GM12872 (cell line): ENCODE results near the gene LETMD1.

ENCODE experiments used
- CTCF ChIP-seq: IDR thresholded peaks from 3 replicates; pipeline ENCODE4 v1.5.1; 2011; ENCODE audit warnings: low read depth, mild to moderate bottlenecking, low read length, moderate library complexity; ENCODE audit not compliant: insufficient read depth

Gene LETMD1

DNA sequence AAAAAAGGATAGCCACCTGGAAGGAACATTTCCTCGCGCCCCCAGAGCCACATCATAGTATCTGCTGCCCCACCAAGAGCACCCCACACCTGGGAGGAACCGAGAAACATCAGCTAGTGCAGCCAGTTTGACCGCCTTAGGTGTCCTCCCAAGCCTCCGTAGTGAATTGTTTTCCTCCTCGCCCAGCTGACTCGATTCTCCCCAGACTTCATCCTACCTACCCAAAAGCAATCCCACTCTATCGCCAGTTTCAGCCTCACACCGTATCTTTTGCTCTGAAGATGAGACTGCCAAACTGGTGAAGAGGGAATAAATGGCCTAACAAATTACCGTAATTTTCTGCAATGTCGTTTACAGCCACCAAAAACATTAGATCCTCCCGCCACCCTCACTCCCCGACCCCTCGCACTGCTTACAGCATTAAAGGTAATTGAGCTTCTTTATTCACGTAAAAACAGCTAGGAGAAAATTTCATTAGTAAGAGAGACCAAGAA lies 20.7 kb upstream of the LETMD1 start:
- no peak for TF ChIP-seq CTCF

- peak; percentile 29; the same call in 1 of the 3 replicates for TF ChIP-seq CTCF
These were observed 19.9 kb upstream of the LETMD1 start for GRCh38 chr12:51028126-51028812.

DNA sequence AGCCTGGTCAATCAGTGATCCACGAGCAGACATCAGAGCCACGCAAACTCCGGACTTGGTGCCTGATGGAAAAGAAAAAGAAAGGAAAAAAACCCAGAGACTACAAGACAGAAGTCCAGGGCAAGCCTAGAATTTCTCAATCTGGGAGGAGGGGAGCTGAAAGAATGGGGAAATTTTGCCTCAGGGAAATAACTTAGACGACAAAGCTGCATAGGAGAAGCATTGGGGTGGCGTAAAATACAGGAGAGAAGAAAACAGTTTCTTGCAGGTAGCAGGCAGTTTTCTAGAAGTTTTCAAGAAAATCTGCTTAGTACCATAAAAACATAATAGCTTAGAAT lies 19.3 kb upstream of the LETMD1 start:
- TF ChIP-seq CTCF: no peak

- TF ChIP-seq CTCF: no peak
These were observed 15.1 kb upstream of the LETMD1 start for GRCh38 chr12:51033048-51033447.

DNA sequence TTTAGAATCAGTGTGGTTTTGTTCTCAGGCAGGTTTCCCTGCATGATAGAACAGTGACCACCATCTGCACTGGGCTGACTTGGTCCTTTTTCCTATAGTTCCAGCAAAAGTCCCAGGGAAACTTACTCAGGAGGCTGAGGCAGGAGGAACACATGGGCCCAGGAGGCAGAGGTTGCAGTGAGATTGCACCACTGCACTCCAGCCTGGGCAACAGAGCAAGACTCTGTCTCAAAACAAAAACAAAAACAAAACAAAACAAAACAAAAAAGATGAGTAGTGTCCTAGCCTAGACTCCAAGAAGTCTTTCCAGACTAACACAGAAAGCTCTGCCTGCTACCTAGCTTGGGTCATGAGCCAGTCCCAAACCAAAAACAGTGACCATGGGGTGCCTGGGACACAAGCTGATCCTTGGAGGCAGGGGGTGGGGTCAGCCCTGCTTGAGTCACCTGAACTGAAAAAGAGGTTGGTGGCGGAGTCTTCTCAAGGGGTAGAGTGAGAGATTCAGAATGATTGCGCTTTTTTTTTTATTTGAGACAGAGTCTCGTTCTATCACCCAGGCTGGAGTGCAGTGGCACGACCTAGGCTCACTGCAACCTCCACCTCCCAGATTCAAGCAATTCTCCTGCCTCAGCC lies 14.6 kb upstream of the LETMD1 start:
- TF ChIP-seq CTCF: no peak

- TF ChIP-seq CTCF: no peak
These were observed 11.8 kb upstream of the LETMD1 start for GRCh38 chr12:51036279-51036678.

- TF ChIP-seq CTCF: no peak
These were observed 629 bp downstream of the LETMD1 start for GRCh38 chr12:51048661-51049251.
